Measurements from ENCODE around the gene GAREM1. TPM values are rescaled to one million over a fixed set of nuclear protein-coding genes. Genes with fewer than 3 reads are reported as not detected.

Gene GAREM1
- total and polyA plus RNA-seq, 2 of the 8 experiments (the other 6 are each of a cell fraction or from before 2014, with no cell fraction given), result 3.6 to 9.2 TPM

- Histone ChIP-seq H3K79me2 (ENCODE audit: control insufficient read depth in 1 of 2, insufficient read depth in 2 of 2, low read length in 2 of 2) (peaks cover 0 to 10% of the 10 kb centered on the region in 2 experiments; a peak in 3 of 4 replicates), H3K9me3 (ENCODE audit: insufficient read depth in 2 of 2, low read depth in 1 of 2, low read length in 1 of 2) (no peaks in the 10 kb centered on the region), H3K4me2 (ENCODE audit: insufficient read depth in 1 of 2, low read depth in 2 of 2, low read length in 2 of 2) (no peak overlapping the region), H4K91ac (replicated peaks; ENCODE audit: insufficient read length, low read length) (no peak overlapping the region), H4K20me1 (replicated peaks in 1 of 2; ENCODE audit: control insufficient read depth in 1 of 2, insufficient read depth in 2 of 2, low read length in 2 of 2) (no peaks in the 10 kb centered on the region), H2BK15ac (ENCODE audit: low read length) (no peak overlapping the region), H3K23ac (ENCODE audit: insufficient read length) (no peak overlapping the region), H3K27me3 (replicated peaks in 1 of 4; ENCODE audit: control insufficient read depth in 3 of 4, extremely low read depth in 1 of 4, insufficient read depth in 3 of 4, low read length in 3 of 4) (no peaks in the 10 kb centered on the region), H4K5ac (ENCODE audit: insufficient read length, low read depth, low read length) (no peak overlapping the region), H3K4me1 (replicated peaks in 1 of 4; ENCODE audit: control insufficient read depth in 3 of 4, insufficient read depth in 4 of 4, low read length in 3 of 4) (no peaks in the 10 kb centered on the region; a peak in 1 of 7 replicates), H2AFZ (ENCODE audit: low read length) (no peak overlapping the region), H3K14ac (ENCODE audit: insufficient read length) (no peak overlapping the region), H2AK5ac (ENCODE audit: low read depth, low read length) (no peak overlapping the region), H2BK20ac (ENCODE audit: low read length) (no peak overlapping the region), H3K18ac (ENCODE audit: extremely low read depth, low read length) (no peak overlapping the region), H3K56ac (replicated peaks; ENCODE audit: insufficient read length, low read depth, low read length) (no peak overlapping the region), H3K4ac (replicated peaks; ENCODE audit: insufficient read length, low read depth, low read length) (no peak overlapping the region), H3K4me3 (ENCODE audit: extremely low read depth in 1 of 4, insufficient read depth in 2 of 4, low read depth in 3 of 4, low read length in 4 of 4) (no peak overlapping the region), H2BK12ac (ENCODE audit: low read depth, low read length) (no peak overlapping the region), H2BK120ac (replicated peaks; ENCODE audit: low read depth, low read length) (no peak overlapping the region), H3K23me2 (ENCODE audit: low read depth, low read length) (no peaks in the 10 kb centered on the region; the same call in 1 of the 2 replicates), H3K36me3 (ENCODE audit: control insufficient read depth in 2 of 4, insufficient read depth in 4 of 4, low read length in 3 of 4) (no peaks in the 10 kb centered on the region), H3K79me1 (ENCODE audit: low read depth, low read length) (no peaks in the 10 kb centered on the region), H2BK5ac (ENCODE audit: low read depth, low read length) (no peak overlapping the region), H4K8ac (ENCODE audit: extremely low read depth, insufficient read depth, low read length) (no peak overlapping the region), H3K27ac (ENCODE audit: low read depth, low read length) (no peak overlapping the region), H3K9ac (replicated peaks in 1 of 4; ENCODE audit: extremely low read depth in 1 of 4, low read depth in 3 of 4, low read length in 3 of 4) (no peak overlapping the region)
- ChIA-PET CTCF (ENCODE audit: partially characterized antibody) (no interaction called here), POLR2A (ENCODE audit: partially characterized antibody) (no interaction called here)
- FAIRE-seq (no peak), DNase-seq (ENCODE audit: low read depth in 1 of 2, low spot score in 2 of 2) (no peak)
- TF ChIP-seq KDM1A (IDR thresholded peaks at IDR 0.05; ENCODE audit: borderline replicate concordance, low read length) (no peak), GTF2F1 (IDR thresholded peaks at IDR 0.05; ENCODE audit: borderline replicate concordance, low read depth, low read length) (no peak), HDAC6 (IDR thresholded peaks at IDR 0.05; ENCODE audit: low read depth, low read length) (no peak), CHD2 (IDR thresholded peaks at IDR 0.05; ENCODE audit: low read length) (no peak), FOSL1 (IDR thresholded peaks at IDR 0.05; ENCODE audit: insufficient read depth, low read depth, low read length) (no peak), ATF3 (IDR thresholded peaks at IDR 0.05; ENCODE audit: insufficient read depth, low read depth, low read length) (no peak)
- WGBS, 2 experiments (ENCODE audit: extremely low coverage in 1 of 2, insufficient coverage in 1 of 2, insufficient read length in 1 of 2, insufficient replicate concordance in 2 of 2, low coverage in 1 of 2, low lambda C conversion rate in 2 of 2, missing lambda C conversion rate in 1 of 2), result 100% methylated on average over 1 of the region's 1 CpG; no CpG with 5 or more reads in 1 of the 2 experiments
Measured at GRCh38 chr18:32425466-32425865, 45.2 kb downstream of the GAREM1 start.

All from H1 (cell line).